Endometrium (tissue), 2 donors: ENCODE results near the gene MARCHF3.
"Not testable (repeated sequence)": the region's sequence is repeated elsewhere in the genome, so short reads cannot be mapped to it uniquely, and the experiment has no call there.

ENCODE experiments used
- FAIRE-seq: peaks from 2 replicates; lab custom pipeline; 2012; peaks lifted over from hg19 to GRCh38; lab: Jason Lieb, UNC
- donor health status: control.
- donor health status: control.

MARCHF3 gene, protein sequence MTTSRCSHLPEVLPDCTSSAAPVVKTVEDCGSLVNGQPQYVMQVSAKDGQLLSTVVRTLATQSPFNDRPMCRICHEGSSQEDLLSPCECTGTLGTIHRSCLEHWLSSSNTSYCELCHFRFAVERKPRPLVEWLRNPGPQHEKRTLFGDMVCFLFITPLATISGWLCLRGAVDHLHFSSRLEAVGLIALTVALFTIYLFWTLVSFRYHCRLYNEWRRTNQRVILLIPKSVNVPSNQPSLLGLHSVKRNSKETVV

DNA sequence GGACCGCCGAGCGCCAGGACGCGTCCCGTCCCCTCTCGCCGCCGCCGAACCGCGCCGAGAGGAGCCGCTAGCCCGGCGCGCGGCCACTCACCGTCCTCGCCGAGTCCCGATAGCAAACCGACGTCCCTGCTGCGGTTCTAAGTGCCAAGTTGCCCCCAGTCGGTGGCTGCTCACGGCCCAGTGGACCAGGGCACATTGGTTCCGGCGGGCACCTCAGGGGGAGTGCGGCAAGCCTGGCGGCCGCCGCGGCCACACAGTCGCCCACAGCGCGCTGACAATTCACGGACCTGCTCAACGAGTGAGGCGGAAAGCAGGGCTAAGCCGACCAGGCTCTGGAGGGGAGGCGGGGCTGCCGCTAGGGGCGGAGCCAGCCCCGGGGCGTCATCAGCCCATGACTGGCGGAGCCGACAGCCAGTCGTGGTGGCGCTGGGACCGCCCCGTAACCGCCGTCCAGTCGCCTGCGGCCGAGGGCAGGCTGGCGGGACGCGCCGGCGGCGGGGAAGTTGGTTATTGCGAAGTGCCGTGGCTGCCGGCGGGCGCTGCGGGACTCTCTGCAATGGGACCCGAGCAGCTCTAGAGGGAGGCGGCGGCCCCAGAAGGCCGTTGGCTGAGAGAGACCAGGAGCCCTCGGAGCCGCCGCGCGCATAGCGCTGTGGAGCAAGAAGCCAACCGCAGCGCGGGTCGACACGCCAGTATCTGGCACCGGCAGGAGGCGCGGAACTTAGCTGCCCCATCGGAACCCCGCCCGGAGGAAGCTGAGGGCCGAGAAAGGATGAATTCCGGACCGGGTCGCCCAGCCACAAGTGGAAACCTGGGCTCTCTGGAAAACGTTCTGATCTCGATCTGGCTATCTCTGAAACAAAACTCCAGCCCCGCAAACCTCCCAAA, at the start of gene MARCHF3:
MARCHF3 (minus strand) TSS at position 300 of the 888 bp plus-strand sequence. CDS start 112,387 bp downstream, outside the sequence.
- no peak for FAIRE-seq

- FAIRE-seq = no peak
These were observed 49.7 kb upstream of the MARCHF3 start for GRCh38 chr5:127079994-127080491.

GRCh38 chr5:127077366-127077765, 47.0 kb upstream of the MARCHF3 start:
- FAIRE-seq = no peak

DNA sequence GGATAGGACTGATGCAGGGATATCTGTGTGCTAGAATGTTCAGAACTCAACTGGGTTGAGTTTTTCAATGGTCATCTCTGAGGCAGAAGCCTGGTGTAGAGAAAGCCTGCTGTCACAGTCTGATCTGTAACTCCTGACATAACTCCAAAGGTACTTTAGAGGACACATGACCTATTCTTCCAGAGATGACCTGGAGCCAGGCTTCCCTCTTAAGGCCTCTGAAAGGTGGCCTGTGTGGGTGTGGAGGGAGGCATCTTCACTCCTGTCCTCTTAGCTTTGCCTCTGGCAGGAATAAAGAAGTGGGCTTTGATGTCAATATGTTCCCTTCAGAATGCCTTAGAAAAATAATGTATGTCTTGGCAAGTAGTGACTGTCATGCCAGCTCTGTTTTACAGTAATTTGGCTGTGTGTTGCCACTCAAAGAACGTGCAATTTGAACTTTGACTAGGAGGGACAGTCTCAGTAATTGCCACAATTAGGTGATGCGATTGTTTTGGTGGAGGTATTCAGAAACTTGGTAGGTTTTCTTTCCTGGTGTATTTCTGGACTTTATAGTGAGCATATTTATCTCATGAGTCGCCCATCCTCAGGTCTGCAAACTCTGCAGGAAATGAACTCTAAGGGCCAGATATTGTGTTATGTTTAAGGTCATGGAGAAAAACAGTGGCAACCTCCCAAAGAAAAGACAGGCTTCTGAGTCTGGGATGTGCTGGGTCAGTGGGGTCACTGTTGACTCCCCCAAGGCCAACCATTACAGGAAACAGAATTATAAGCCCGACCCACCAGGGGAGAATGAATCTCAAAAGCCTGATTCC, 46.2 kb upstream of the MARCHF3 start:
- no peak for FAIRE-seq

DNA sequence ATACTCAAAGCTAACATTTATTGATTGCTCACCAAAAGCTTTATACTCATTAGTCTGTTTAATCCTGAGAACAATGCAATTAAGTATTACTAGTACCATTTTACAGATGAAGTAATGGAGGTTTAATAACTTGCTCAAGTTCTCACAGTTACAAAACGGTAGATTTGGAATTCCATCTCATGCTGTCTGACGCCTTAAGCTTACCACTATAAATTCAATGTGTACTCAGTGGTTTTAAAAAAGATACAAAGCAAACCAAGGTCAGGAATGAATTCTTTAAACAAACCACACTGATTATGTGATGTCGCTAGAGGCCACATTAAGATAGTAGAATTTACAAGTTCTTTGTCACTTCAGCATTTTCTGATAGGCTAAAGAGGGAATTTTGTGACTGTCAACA, 44.1 kb upstream of the MARCHF3 start:
- no peak for FAIRE-seq

- no peak for FAIRE-seq
These were observed 42.8 kb upstream of the MARCHF3 start, which contains the start of gene C5orf63 for GRCh38 chr5:127072861-127073846. TSS of gene C5orf63 (minus strand) at chr5:127073502. CDS start at chr5:127058995, 14,507 bp downstream.

GRCh38 chr5:127070243-127070642, 39.9 kb upstream of the MARCHF3 start:
- no peak for FAIRE-seq

DNA sequence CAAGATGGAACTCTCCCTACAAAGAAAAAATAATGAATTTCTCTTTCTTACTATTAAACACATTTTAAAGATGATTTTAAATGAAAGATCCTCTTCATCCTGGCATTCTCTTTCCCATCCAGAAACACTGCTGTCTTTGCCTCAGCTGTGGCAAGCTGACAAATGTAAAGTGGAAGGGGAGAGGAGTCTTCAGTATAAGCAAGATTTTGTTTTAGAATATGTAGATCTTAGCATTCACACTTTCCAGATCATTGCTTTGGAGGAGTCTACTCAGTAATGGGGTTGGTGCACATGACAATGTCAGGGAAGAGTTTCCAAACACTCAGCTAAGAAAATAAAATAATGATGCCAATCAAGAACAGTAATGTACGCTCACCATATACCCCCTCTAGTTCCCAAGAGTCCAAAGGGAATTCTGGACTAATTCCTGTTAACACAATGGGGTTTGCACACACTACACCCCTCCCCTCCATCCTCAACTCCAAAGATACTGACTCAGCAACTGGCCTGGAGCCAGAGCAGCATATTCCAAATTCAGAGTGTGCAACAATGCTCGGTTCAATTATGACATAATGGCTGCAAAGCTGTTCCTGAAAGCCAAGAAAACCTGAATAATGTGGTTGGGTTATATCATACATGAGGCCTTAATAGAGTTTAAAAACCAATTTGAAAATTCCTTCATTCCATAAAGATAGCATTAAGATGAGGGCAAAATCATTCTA, 38.3 kb upstream of the MARCHF3 start:
- no peak for FAIRE-seq

GRCh38 chr5:127066721-127067120, 36.4 kb upstream of the MARCHF3 start:
- no peak for FAIRE-seq

DNA sequence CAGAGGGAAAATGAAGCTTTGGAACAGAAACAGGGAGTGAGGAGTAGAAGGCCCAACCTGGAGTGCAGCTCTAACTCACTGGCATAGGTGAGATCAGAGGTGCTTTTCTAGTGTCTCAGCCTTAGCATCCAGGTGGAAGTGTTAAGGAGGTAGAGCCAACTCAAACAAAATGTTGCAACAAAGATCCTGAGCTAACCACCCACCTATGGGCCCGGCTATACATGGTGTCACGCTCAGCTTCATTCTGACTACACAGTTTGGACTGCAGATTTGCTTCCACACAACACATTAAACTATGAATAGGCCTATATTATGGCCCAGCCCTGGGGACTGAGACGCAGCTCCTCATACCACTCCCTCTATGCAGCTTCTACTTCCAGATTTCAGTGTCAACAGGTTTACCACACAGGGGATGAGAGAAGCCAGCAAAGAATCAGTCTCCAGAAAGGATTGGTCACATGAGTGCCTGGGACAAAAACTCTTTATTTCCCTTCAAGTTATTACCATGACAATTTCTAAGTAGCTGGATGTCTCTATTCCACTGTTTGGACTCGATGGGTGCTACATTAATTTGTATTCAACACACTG, 34.0 kb upstream of the MARCHF3 start:
- FAIRE-seq = no peak

DNA sequence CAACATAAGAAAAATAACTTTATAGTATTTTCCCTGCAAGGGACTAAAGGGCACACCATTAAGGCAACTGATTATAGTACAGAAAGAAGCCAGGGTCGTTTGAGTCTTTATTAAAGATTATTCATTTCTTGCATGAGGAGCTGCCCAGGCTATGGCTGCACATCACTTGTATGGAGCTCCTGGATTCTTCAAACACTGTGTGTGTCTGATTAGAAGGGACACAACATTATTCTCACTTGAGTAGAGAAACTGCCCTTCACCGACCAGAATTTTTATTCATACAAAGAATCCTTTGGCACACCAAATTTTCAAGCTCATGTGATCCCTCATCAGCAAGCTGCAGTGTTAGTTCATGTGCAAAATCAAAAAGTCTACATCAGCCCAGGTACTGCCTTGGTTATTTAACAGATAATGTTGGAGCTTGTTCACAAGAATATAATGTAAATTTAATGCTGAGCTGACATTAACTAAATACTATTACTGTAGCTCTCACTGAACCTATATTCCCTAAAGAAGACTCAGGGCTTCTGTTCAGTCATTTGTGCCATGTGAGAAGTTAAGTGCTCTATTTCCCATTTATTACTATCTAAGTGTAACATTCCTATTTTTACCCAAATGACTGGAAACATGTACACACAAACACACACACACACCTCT, 33.0 kb upstream of the MARCHF3 start:
- no peak for FAIRE-seq

GRCh38 chr5:127061956-127062355, 31.6 kb upstream of the MARCHF3 start:
- no peak for FAIRE-seq

DNA sequence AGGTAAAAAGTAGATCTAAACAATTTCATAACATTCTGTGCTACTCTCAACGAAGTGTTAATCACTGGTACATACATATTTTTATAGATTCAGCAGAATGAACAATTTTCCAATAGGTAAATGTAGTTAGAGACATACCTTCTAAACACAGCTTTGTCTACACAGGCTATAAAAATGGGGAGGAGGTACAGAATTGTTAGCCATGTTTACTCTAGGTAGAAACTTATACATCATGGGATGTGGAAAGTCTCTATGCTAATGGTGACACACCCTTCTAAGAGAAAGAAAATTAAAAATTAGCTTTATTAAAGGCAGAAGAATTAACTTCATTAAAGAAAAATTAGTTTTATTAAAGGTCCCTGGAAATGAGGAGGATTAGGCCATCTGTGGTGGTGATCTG, 31.2 kb upstream of the MARCHF3 start:
- FAIRE-seq = no peak

- no peak for FAIRE-seq
These were observed 30.2 kb upstream of the MARCHF3 start for GRCh38 chr5:127060470-127060985.

DNA sequence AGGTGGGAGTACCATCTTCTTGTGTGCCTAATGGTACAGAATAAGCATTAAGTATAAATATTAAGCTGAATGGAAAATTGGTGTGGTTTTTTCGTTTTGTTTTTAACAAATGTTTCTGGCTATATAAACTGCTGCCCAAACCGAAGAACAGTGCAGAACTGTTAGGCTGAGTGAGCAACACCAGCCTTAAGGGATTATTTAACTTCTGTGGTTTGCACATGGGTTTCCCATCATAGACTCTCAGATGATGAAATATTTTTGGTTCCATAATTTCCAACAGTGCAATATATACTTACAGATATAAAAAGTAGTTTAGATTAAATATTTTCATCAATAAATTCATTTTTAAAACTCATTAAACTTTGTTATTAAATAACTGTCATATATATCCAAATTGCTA, 26.5 kb upstream of the MARCHF3 start:
- FAIRE-seq = no peak

DNA sequence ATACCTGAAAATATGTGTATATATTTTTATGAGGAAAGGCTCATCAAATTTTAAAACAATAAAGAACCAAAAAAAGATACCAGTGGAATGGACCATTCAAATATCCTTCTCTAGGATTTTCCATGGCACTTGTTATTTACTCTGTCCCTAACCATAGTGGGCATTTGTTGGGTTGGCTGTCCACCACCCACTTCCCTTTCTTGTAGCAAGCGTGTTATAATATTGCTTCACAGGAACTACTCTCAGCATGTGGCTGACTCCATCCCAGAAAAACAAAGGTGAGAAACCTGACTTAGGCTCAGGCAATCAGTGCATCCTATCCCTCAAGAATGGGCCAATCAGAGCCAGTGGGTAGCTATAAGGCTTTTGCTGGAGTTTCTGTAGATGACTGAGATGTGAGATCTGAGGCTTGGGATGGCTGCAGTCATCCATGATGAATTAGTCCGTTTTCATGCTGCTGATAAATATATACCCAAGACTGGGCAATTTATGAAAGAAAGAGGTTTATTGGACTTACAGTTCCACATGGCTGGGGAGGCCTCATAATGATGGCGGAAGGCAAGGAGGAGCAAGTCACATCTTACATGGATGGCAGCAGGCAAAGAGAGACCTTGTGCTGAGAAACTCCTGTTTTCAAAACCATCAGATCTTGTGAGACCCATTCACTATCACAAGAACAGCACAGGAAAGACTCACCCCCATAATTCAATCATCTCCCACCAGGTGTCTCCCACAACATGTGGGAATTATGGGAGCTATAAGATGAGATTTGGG, 25.7 kb upstream of the MARCHF3 start:
- no peak for FAIRE-seq

- FAIRE-seq = not testable (repeated sequence)
These were observed 23.2 kb upstream of the MARCHF3 start for GRCh38 chr5:127053551-127053950.

DNA sequence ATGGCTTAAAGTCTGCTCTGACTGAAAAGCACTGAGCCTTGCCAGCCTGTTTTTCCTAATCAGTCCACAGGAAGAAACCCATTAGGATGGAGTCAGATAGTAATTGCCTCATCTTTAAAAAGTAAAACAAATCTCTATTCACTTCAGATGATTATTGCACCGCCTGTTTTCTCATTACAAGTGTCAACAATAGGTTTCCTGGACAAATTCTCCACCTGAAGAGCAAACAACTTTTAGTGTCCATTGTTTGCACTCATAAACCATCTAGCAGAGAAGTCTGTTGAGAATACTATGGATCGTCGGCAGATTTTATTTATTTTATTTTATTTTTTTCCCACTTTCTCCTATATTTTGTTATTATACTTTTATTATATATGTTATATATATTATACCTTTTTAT, 22.7 kb upstream of the MARCHF3 start:
- FAIRE-seq = no peak
